ENCODE data around the gene PRDX5. TPM values are rescaled to one million over a fixed set of nuclear protein-coding genes. Genes with fewer than 3 reads are reported as not detected.
A peak's percentile ranks its signal among the peaks of the same experiment; 100 is the strongest.

PRDX5 gene
- total RNA-seq, 1 experiment from 2014 or later, result 232 TPM

- H3K27ac ChIP-seq, result no peak overlapping the region
- H3K36me3 ChIP-seq, result no peaks in the 10 kb centered on the region
- H3K4me3 ChIP-seq, result no peak overlapping the region
- no peaks in the 10 kb centered on the region for H3K9me3 ChIP-seq (replicated peaks)
- peaks cover 2% of the 10 kb centered on the region for H3K4me1 ChIP-seq (replicated peaks)
- DNase-seq (ENCODE audit: low read depth in 1 of 2, low spot score in 2 of 2), result no peak
- H3K27me3 ChIP-seq (replicated peaks), result peaks cover 7% of the 10 kb centered on the region; the same call in 1 of the 2 replicates
These were observed 29.4 kb downstream of the PRDX5 start for GRCh38 chr11:64347193-64347867.

- H3K27me3 ChIP-seq (replicated peaks), result peaks cover 18% of the 10 kb centered on the region
- no peaks in the 10 kb centered on the region for H3K9me3 ChIP-seq (replicated peaks)
- DNase-seq (ENCODE audit: low read depth in 1 of 2, low spot score in 2 of 2), result no peak
- H3K4me1 ChIP-seq (replicated peaks), result no peaks in the 10 kb centered on the region
- no peaks in the 10 kb centered on the region for H3K36me3 ChIP-seq
- no peak overlapping the region for H3K27ac ChIP-seq
- H3K4me3 ChIP-seq, result no peak overlapping the region
These were observed 30.6 kb downstream of the PRDX5 start for GRCh38 chr11:64348383-64349024.

GRCh38 chr11:64349025-64349387, 31.1 kb downstream of the PRDX5 start:
- H3K4me1 ChIP-seq (replicated peaks), result no peaks in the 10 kb centered on the region
- H3K27ac ChIP-seq, result no peak overlapping the region
- H3K36me3 ChIP-seq, result no peaks in the 10 kb centered on the region
- H3K4me3 ChIP-seq, result no peak overlapping the region
- H3K27me3 ChIP-seq (replicated peaks), result peaks cover 23% of the 10 kb centered on the region
- H3K9me3 ChIP-seq (replicated peaks), result no peaks in the 10 kb centered on the region
- no peak for DNase-seq (ENCODE audit: low read depth in 1 of 2, low spot score in 2 of 2)

- no peak overlapping the region for H3K4me3 ChIP-seq
- H3K4me1 ChIP-seq (replicated peaks), result no peaks in the 10 kb centered on the region
- peaks cover 24% of the 10 kb centered on the region for H3K27me3 ChIP-seq (replicated peaks)
- no peaks in the 10 kb centered on the region for H3K36me3 ChIP-seq
- no peak for DNase-seq (ENCODE audit: low read depth in 1 of 2, low spot score in 2 of 2)
- no peaks in the 10 kb centered on the region for H3K9me3 ChIP-seq (replicated peaks)
- no peak overlapping the region for H3K27ac ChIP-seq
These were observed 31.5 kb downstream of the PRDX5 start for GRCh38 chr11:64349404-64349803.

- H3K4me1 ChIP-seq (replicated peaks), result peaks cover 7% of the 10 kb centered on the region
- no peaks in the 10 kb centered on the region for H3K36me3 ChIP-seq
These were observed 33.3 kb downstream of the PRDX5 start for GRCh38 chr11:64351136-64351631.

GRCh38 chr11:64352099-64352994, 34.4 kb downstream of the PRDX5 start:
- Histone ChIP-seq H3K4me3 (no peak overlapping the region), H3K27me3 (replicated peaks) (peaks cover 24% of the 10 kb centered on the region), H3K9me3 (replicated peaks) (no peaks in the 10 kb centered on the region), H3K4me1 (replicated peaks) (peaks cover 15% of the 10 kb centered on the region), H3K27ac (no peak overlapping the region), H3K36me3 (no peaks in the 10 kb centered on the region)
- DNase-seq (ENCODE audit: low read depth in 1 of 2, low spot score in 2 of 2), result peak in 1 of 2 experiments; percentile 51

More at GRCh38 chr11:64351136-64351631, 33.3 kb downstream of the PRDX5 start:
- Histone ChIP-seq H3K9me3 (replicated peaks) (no peaks in the 10 kb centered on the region), H3K27ac (no peak overlapping the region), H3K4me3 (no peak overlapping the region), H3K27me3 (replicated peaks) (peaks cover 24% of the 10 kb centered on the region)
- DNase-seq (ENCODE audit: low read depth in 1 of 2, low spot score in 2 of 2), result no peak

- H3K27ac ChIP-seq, result no peak overlapping the region
- H3K4me1 ChIP-seq (replicated peaks), result peaks cover 23% of the 10 kb centered on the region
- H3K9me3 ChIP-seq (replicated peaks), result no peaks in the 10 kb centered on the region
- no peak for DNase-seq (ENCODE audit: low read depth in 1 of 2, low spot score in 2 of 2)
- no peaks in the 10 kb centered on the region for H3K36me3 ChIP-seq
- H3K4me3 ChIP-seq, result no peak overlapping the region
- peaks cover 24% of the 10 kb centered on the region for H3K27me3 ChIP-seq (replicated peaks)
These were observed 35.2 kb downstream of the PRDX5 start for GRCh38 chr11:64352995-64353714.

- Histone ChIP-seq H3K27ac (no peak overlapping the region), H3K4me3 (no peak overlapping the region)
- no peak for DNase-seq (ENCODE audit: low read depth in 1 of 2, low spot score in 2 of 2)
These were observed 36.0 kb downstream of the PRDX5 start for GRCh38 chr11:64353715-64354506.

GRCh38 chr11:64355078-64355940, 37.4 kb downstream of the PRDX5 start:
- Histone ChIP-seq H3K27me3 (replicated peaks) (peaks cover 24% of the 10 kb centered on the region), H3K4me3 (peak overlapping the region; percentile 5; the same call in 1 of the 2 replicates), H3K36me3 (peaks cover 10% of the 10 kb centered on the region), H3K9me3 (replicated peaks) (no peaks in the 10 kb centered on the region), H3K4me1 (replicated peaks) (peaks cover 45% of the 10 kb centered on the region), H3K27ac (peak overlapping the region; percentile 18)
- DNase-seq (ENCODE audit: low read depth in 1 of 2, low spot score in 2 of 2), result peak; percentile 85 to 94

More at GRCh38 chr11:64353715-64354506, 36.0 kb downstream of the PRDX5 start:
- Histone ChIP-seq H3K4me1 (replicated peaks) (peaks cover 31% of the 10 kb centered on the region), H3K9me3 (replicated peaks) (no peaks in the 10 kb centered on the region), H3K27me3 (replicated peaks) (peaks cover 24% of the 10 kb centered on the region), H3K36me3 (no peaks in the 10 kb centered on the region)

- Histone ChIP-seq H3K9me3 (replicated peaks) (no peaks in the 10 kb centered on the region), H3K4me3 (no peak overlapping the region), H3K36me3 (peaks cover 25% of the 10 kb centered on the region), H3K27ac (peak overlapping the region; percentile 18; the same call in 1 of the 2 replicates), H3K4me1 (replicated peaks) (peaks cover 45% of the 10 kb centered on the region), H3K27me3 (replicated peaks) (peaks cover 23% of the 10 kb centered on the region)
- peak; percentile 47 to 77 for DNase-seq (ENCODE audit: low read depth in 1 of 2, low spot score in 2 of 2)
These were observed 38.8 kb downstream of the PRDX5 start for GRCh38 chr11:64356498-64357411.

GRCh38 chr11:64357446-64357845, 39.5 kb downstream of the PRDX5 start:
- H3K27me3 ChIP-seq (replicated peaks), result peaks cover 16% of the 10 kb centered on the region
- H3K27ac ChIP-seq, result peak overlapping the region; percentile 18; the same call in 1 of the 2 replicates
- H3K9me3 ChIP-seq (replicated peaks), result no peaks in the 10 kb centered on the region
- H3K36me3 ChIP-seq, result peaks cover 32% of the 10 kb centered on the region
- no peak overlapping the region for H3K4me3 ChIP-seq
- H3K4me1 ChIP-seq (replicated peaks), result peaks cover 45% of the 10 kb centered on the region
- DNase-seq (ENCODE audit: low read depth in 1 of 2, low spot score in 2 of 2), result no peak
